ENCODE results near the gene OR5H14. TPM values are rescaled to one million over a fixed set of nuclear protein-coding genes. Genes with fewer than 3 reads are reported as not detected.

The OR5H14 gene
- not detected for polyA plus RNA-seq (2012; ENCODE audit: low read depth, missing spikeins)

DNA sequence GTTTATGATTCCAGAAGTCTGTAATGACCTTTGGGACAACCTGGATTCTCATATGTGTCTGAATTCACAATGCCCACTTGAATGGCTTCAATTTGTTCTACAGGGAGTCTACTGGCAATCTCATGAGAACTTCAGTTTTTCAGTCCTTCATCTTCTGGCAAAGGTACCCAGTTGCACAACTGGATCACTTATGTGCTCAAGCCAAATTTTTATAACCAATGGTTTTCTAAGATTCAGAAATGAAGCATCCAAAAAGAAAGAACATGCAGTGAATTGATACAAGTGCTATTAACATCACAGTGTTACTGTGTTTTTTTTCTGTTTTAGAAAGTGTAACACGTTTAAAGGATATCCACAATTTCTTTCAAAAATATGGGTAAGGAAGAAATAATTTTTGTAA is at the start of gene OR5H14:
TSS of gene OR5H14 (plus strand) at position 301 of the 400 bp plus-strand sequence. CDS start 1,907 bp downstream, outside the sequence.
- TF ChIP-seq POU2F2 (IDR thresholded peaks at IDR 0.05; ENCODE audit: low read depth, low read length) (no peak), POLR2AphosphoS5 (IDR thresholded peaks at IDR 0.05; ENCODE audit: low read depth, low read length) (no peak), TAF1 (IDR thresholded peaks at IDR 0.05; ENCODE audit: low read depth, low read length) (no peak), SPI1 (IDR thresholded peaks at IDR 0.05; ENCODE audit: low read depth, low read length) (no peak), POLR2A (IDR thresholded peaks at IDR 0.05; ENCODE audit: low read depth, low read length) (no peak), PAX5 (IDR thresholded peaks at IDR 0.05; ENCODE audit: insufficient read depth, low read length, severe bottlenecking) (no peak)
- DNase-seq (ENCODE audit: insufficient read length, low spot score) (no peak), FAIRE-seq (no peak)

- TF ChIP-seq POLR2AphosphoS5 (IDR thresholded peaks at IDR 0.05; ENCODE audit: low read depth, low read length) (no peak), POLR2A (IDR thresholded peaks at IDR 0.05; ENCODE audit: low read depth, low read length) (no peak)
- DNase-seq (ENCODE audit: insufficient read length, low spot score) (no peak), FAIRE-seq (no peak)
Measured at GRCh38 chr3:98099848-98100247, 47.4 kb upstream of the OR5H14 start.

DNA sequence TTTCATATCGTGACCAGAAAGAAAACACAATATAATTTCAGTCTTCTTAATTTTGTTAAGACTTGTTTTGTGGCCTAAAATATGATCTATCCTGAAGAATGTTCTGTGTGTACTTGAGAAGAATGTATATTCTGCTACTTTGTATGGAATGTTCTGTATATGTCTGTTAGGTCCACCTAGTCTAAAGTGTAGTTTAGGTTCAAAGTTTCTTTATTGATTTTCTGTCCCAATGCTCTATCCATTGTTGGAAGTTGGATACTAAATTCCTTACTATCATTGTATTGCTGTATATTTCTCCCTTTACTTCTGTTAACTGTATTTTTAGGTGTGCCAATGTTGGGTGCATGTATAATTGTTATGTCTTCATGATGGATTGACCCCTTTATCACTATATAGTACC is 39.1 kb upstream of the OR5H14 start:
- DNase-seq (ENCODE audit: insufficient read length, low spot score) (no peak), FAIRE-seq (no peak)
- TF ChIP-seq PAX5 (IDR thresholded peaks at IDR 0.05; ENCODE audit: insufficient read depth, low read length, severe bottlenecking) (no peak), POLR2AphosphoS5 (IDR thresholded peaks at IDR 0.05; ENCODE audit: low read depth, low read length) (no peak), POU2F2 (IDR thresholded peaks at IDR 0.05; ENCODE audit: low read depth, low read length) (no peak), SPI1 (IDR thresholded peaks at IDR 0.05; ENCODE audit: low read depth, low read length) (no peak), TAF1 (IDR thresholded peaks at IDR 0.05; ENCODE audit: low read depth, low read length) (no peak), POLR2A (IDR thresholded peaks at IDR 0.05; ENCODE audit: low read depth, low read length) (no peak)

DNA sequence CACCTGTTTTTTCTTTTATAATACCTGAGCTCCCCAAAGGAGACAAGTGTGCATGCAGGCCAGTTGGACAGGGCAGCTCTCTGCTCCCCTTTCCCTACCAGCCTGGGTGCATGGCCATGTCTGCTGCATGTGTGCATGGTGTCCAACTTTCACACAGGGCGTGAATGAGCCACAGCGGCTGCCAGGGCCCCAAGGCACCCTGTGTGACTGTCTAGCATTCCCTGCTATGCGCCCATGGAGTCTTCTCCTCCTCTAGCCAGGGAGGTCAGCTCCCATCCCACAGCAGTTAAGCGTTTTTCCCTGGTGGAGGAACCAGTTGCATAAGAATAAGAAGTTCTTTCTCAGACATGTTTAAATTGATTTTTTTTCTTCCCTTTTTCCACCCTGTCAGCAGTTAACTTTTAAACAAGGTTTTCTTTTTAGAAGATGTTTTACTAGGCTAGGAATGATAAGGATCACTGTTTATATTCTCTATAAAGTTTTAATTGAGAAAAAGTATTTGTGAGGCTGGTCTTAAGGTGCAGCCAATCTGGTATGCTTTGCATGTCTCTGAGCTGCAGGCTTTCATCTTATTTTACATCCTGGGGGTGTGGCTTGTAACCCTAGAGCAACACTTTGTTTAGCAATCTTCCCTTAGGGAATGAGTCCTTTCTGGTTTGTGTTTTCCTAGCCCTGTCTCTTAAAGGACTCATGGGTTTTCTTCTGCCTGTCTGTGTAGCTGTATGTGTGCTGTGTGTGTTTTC is 37.3 kb upstream of the OR5H14 start:
- FAIRE-seq (no peak), DNase-seq (ENCODE audit: insufficient read length, low spot score) (no peak)
- no peak for TF ChIP-seq POU2F2 (IDR thresholded peaks at IDR 0.05; ENCODE audit: low read depth, low read length)
- no peak for TF ChIP-seq POLR2A (IDR thresholded peaks at IDR 0.05; ENCODE audit: low read depth, low read length)
- no peak for TF ChIP-seq PAX5 (IDR thresholded peaks at IDR 0.05; ENCODE audit: insufficient read depth, low read length, severe bottlenecking)
- no peak for TF ChIP-seq TAF1 (IDR thresholded peaks at IDR 0.05; ENCODE audit: low read depth, low read length)
- no peak for TF ChIP-seq SPI1 (IDR thresholded peaks at IDR 0.05; ENCODE audit: low read depth, low read length)
- no peak for TF ChIP-seq POLR2AphosphoS5 (IDR thresholded peaks at IDR 0.05; ENCODE audit: low read depth, low read length)

GRCh38 chr3:98110550-98110908 is 36.8 kb upstream of the OR5H14 start:
- DNase-seq (ENCODE audit: insufficient read length, low spot score) (no peak), FAIRE-seq (no peak)
- no peak for TF ChIP-seq SPI1 (IDR thresholded peaks at IDR 0.05; ENCODE audit: low read depth, low read length)
- TF ChIP-seq POU2F2 (IDR thresholded peaks at IDR 0.05; ENCODE audit: low read depth, low read length) = no peak
- no peak for TF ChIP-seq POLR2A (IDR thresholded peaks at IDR 0.05; ENCODE audit: low read depth, low read length)
- no peak for TF ChIP-seq TAF1 (IDR thresholded peaks at IDR 0.05; ENCODE audit: low read depth, low read length)
- no peak for TF ChIP-seq POLR2AphosphoS5 (IDR thresholded peaks at IDR 0.05; ENCODE audit: low read depth, low read length)
- no peak for TF ChIP-seq PAX5 (IDR thresholded peaks at IDR 0.05; ENCODE audit: insufficient read depth, low read length, severe bottlenecking)

GRCh38 chr3:98114264-98114663 is 33.0 kb upstream of the OR5H14 start:
- TF ChIP-seq PAX5 (IDR thresholded peaks at IDR 0.05; ENCODE audit: insufficient read depth, low read length, severe bottlenecking) (no peak), POU2F2 (IDR thresholded peaks at IDR 0.05; ENCODE audit: low read depth, low read length) (no peak), POLR2AphosphoS5 (IDR thresholded peaks at IDR 0.05; ENCODE audit: low read depth, low read length) (no peak), POLR2A (IDR thresholded peaks at IDR 0.05; ENCODE audit: low read depth, low read length) (no peak), SPI1 (IDR thresholded peaks at IDR 0.05; ENCODE audit: low read depth, low read length) (no peak), TAF1 (IDR thresholded peaks at IDR 0.05; ENCODE audit: low read depth, low read length) (no peak)
- DNase-seq (ENCODE audit: insufficient read length, low spot score) (no peak), FAIRE-seq (no peak)

GRCh38 chr3:98115717-98116116 is 31.6 kb upstream of the OR5H14 start:
- TF ChIP-seq POLR2A (IDR thresholded peaks at IDR 0.05; ENCODE audit: low read depth, low read length) (no peak), POLR2AphosphoS5 (IDR thresholded peaks at IDR 0.05; ENCODE audit: low read depth, low read length) (no peak), POU2F2 (IDR thresholded peaks at IDR 0.05; ENCODE audit: low read depth, low read length) (no peak), PAX5 (IDR thresholded peaks at IDR 0.05; ENCODE audit: insufficient read depth, low read length, severe bottlenecking) (no peak), TAF1 (IDR thresholded peaks at IDR 0.05; ENCODE audit: low read depth, low read length) (no peak), SPI1 (IDR thresholded peaks at IDR 0.05; ENCODE audit: low read depth, low read length) (no peak)
- FAIRE-seq = peak; percentile 13
- no peak for DNase-seq (ENCODE audit: insufficient read length, low spot score)

DNA sequence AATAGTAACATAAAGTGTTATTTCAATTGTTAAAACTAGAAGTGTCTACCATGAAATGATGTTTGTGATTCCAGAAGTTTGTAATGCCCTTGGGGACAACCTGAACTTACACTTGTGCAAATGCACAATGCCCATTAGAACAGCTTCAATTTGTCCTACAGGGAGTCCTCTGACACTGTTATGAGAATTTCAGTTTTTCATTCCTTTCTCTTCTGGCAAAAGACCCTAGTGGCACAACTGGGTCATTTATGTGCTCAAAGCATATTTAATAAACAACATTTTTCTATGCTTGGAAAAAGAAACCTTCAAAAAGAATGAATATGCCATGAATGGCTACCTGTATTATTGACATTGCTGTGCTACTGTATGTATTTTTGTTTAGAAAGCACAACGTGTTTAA is 16.9 kb upstream of the OR5H14 start, which contains the start of gene OR5H1:
TSS of gene OR5H1 (plus strand) at position 301 of the 400 bp plus-strand sequence. CDS start 1,977 bp downstream, outside the sequence.
- no peak for DNase-seq (ENCODE audit: insufficient read length, low spot score)
- TF ChIP-seq TAF1 (IDR thresholded peaks at IDR 0.05; ENCODE audit: low read depth, low read length) (no peak), POU2F2 (IDR thresholded peaks at IDR 0.05; ENCODE audit: low read depth, low read length) (no peak), POLR2AphosphoS5 (IDR thresholded peaks at IDR 0.05; ENCODE audit: low read depth, low read length) (no peak), POLR2A (IDR thresholded peaks at IDR 0.05; ENCODE audit: low read depth, low read length) (no peak), SPI1 (IDR thresholded peaks at IDR 0.05; ENCODE audit: low read depth, low read length) (no peak), PAX5 (IDR thresholded peaks at IDR 0.05; ENCODE audit: insufficient read depth, low read length, severe bottlenecking) (no peak)
- FAIRE-seq = no peak

DNA sequence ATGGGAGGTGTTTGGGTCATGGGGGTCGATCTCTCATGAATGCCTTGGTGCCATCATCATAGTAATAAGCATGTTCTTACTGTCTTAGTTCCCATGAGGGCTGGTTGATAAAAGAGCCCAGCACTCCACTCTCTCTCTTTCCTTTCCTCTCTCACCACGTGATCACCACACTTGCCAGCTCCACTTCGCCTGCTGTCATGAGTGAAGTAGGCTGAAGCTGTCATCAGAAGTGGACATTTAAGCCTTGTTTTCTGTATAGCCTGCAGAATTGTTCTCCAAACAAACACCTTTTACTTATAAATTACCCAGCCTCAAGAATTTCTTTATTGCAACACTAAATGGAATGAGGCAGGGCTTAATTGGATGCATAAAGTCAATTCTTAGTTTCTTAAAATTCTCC is 10.6 kb upstream of the OR5H14 start:
- FAIRE-seq (peak; percentile 20), DNase-seq (ENCODE audit: insufficient read length, low spot score) (no peak)
- TF ChIP-seq SPI1 (IDR thresholded peaks at IDR 0.05; ENCODE audit: low read depth, low read length) (no peak), POLR2AphosphoS5 (IDR thresholded peaks at IDR 0.05; ENCODE audit: low read depth, low read length) (no peak)
